ENCODE data around the gene TBL2.
"Not testable (repeated sequence)": the region's sequence is repeated elsewhere in the genome, so short reads cannot be mapped to it uniquely, and the experiment has no call there.

DNA sequence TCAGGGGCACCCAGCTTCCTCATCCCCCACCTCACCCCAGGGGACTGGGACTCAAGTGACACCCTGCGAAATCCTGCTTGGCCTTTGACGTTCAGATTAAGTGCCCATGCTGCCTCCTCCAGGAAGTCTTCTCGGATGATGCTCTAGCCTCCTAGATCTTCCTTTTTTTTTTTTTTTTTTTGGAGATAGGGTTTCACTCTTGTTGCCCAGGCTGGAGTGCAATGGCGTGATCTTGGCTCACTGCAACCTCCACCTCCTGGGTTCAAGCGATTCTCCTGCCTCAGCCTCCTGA lies 29.3 kb upstream of the TBL2 start:
- TF ChIP-seq EZH2 (IDR thresholded peaks at IDR 0.05; ENCODE audit: insufficient read depth, poor library complexity, severe bottlenecking); EZH2phosphoT487 (IDR thresholded peaks at IDR 0.05; ENCODE audit: insufficient read depth, low read depth): not testable (repeated sequence)
